Measurements from ENCODE around the gene PHF21A. TPM values are rescaled to one million over a fixed set of nuclear protein-coding genes. Genes with fewer than 3 reads are reported as not detected.

Gene PHF21A
- total RNA-seq, 4 donors from 2014 or later = 11.2 to 22.3 (median 15.9) TPM

DNA sequence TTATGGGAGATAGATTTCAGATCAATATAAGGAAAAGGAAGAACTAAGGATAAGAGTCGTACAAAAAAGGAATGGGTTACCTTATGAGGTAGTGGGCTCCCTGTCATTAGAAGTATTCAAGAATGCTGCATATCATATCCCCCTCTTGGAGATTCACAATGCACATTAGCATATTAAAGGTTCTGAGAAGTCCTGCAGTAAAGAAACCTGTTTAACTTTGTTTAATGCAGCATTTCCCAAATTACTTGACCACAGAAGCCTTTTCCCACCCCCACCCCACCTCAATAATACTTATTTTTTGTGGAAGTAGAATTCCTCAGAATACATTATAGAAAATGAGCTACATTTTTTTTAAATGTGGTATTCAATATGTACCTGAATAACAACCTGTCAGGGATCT, 30.9 kb downstream of the PHF21A start:
- Histone ChIP-seq H3K36me3 (peaks cover 0 to 31% (median 0%) of the 10 kb centered on the region in 3 donors), H3K27ac (no peak overlapping the region), H3K27me3 (no peaks in the 10 kb centered on the region), H3K4me3 (no peak overlapping the region), H3K4me1 (peaks cover 0 to 13% (median 0%) of the 10 kb centered on the region in 3 donors), H3K9me3 (no peaks in the 10 kb centered on the region)
- intact Hi-C loops (cut with DNase I) = no loop called here
- TF ChIP-seq POLR2A (IDR thresholded peaks at IDR 0.05) (no peak), CTCF (IDR thresholded peaks at IDR 0.05) (no peak)
- no peak for DNase-seq
- whole genome bisulfite sequencing, 2 donors = 78 to 89% methylated on average over 1 of the region's 1 CpG

DNA sequence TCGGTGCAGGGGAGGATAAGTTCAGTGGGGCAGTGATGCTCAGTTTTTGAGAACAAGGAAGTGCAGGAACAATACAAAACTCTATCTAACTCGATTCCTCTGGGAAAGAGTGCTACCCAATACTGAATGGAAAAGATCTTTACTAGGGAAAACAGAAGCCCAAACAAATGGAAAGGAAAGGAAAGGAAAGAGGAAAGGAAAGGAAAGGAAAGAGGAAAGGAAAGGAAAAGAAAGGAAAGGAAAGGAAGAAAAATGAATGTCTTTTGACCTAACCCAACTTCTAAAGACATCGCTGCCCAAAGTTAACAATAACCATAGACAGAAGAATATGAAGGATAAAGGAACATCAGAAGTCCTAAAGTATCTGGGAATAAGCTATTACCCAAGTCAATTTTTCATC, 41.6 kb downstream of the PHF21A start:
- Histone ChIP-seq H3K9me3 (no peaks in the 10 kb centered on the region), H3K4me3 (no peak overlapping the region), H3K4me1 (peaks cover 0 to 18% (median 0%) of the 10 kb centered on the region in 3 donors), H3K27ac (no peak overlapping the region), H3K36me3 (peaks cover 0 to 61% (median 0%) of the 10 kb centered on the region in 3 donors), H3K27me3 (no peaks in the 10 kb centered on the region)
- no peak for TF ChIP-seq POLR2A (IDR thresholded peaks at IDR 0.05)
- no peak for TF ChIP-seq CTCF (IDR thresholded peaks at IDR 0.05)
- DNase-seq = no peak
- 78 to 96% methylated on average over 2 to 3 of the region's 3 CpGs for WGBS, 2 donors
- intact Hi-C loops (cut with DNase I) = no loop called here

GRCh38 chr11:46075928-46076327, 45.3 kb downstream of the PHF21A start:
- TF ChIP-seq POLR2A (IDR thresholded peaks at IDR 0.05) = no peak
- TF ChIP-seq CTCF (IDR thresholded peaks at IDR 0.05) = peak in 4 of 6 experiments; percentile 5 to 53 (median 27)
- H3K4me1 ChIP-seq = peaks cover 0 to 36% (median 6%) of the 10 kb centered on the region in 3 donors
- H3K36me3 ChIP-seq = peaks cover 0 to 45% (median 0%) of the 10 kb centered on the region in 3 donors
- no peaks in the 10 kb centered on the region for H3K9me3 ChIP-seq
- WGBS, 2 donors = 93 to 94% methylated on average over 2 of the region's 2 CpGs
- H3K27me3 ChIP-seq = no peaks in the 10 kb centered on the region
- peak overlapping the region in 2 of 4 donors; percentile 43 to 60 for H3K27ac ChIP-seq
- DNase-seq = no peak
- H3K4me3 ChIP-seq = no peak overlapping the region
- intact Hi-C loops (cut with DNase I) = no loop called here

- Histone ChIP-seq H3K27ac (peak overlapping the region; percentile 43 to 60 (median 52)), H3K9me3 (no peaks in the 10 kb centered on the region), H3K4me3 (no peak overlapping the region), H3K4me1 (peaks cover 0 to 43% (median 11%) of the 10 kb centered on the region in 3 donors), H3K27me3 (no peaks in the 10 kb centered on the region), H3K36me3 (peaks cover 0 to 38% (median 0%) of the 10 kb centered on the region in 3 donors)
- DNase-seq = no peak
- no peak for TF ChIP-seq POLR2A (IDR thresholded peaks at IDR 0.05)
- TF ChIP-seq CTCF (IDR thresholded peaks at IDR 0.05) = peak in 1 of 6 experiments; percentile 8
- intact Hi-C loops (cut with DNase I) = no loop called here
- WGBS, 2 donors = 38 to 39% methylated on average over 5 of the region's 5 CpGs
Observed at GRCh38 chr11:46075168-46075567, 46.1 kb downstream of the PHF21A start.

DNA sequence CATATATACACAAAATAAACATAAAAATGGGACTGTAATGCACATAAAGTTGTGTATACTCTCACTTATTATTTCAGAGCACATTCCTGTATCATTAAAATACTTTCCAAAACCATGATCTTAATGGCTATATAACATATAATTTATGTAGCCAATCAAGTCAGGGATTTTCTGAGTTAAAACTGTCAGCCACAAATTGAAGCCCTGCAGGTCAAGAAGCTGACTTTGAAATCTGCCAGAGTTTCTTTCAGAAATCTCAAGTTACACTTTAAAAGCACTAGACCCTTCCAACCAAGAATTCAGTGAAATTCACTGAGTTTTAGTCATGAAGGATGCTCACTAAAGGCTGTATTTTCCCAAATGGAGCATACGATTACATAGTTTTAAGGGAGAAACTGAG, 47.6 kb downstream of the PHF21A start:
- H3K27ac ChIP-seq = no peak overlapping the region
- intact Hi-C loops (cut with DNase I) = no loop called here
- H3K36me3 ChIP-seq = peaks cover 0 to 28% (median 0%) of the 10 kb centered on the region in 3 donors
- DNase-seq = no peak
- H3K4me3 ChIP-seq = no peak overlapping the region
- H3K27me3 ChIP-seq = no peaks in the 10 kb centered on the region
- peaks cover 0 to 58% (median 11%) of the 10 kb centered on the region in 3 donors for H3K4me1 ChIP-seq
- WGBS, 2 donors = 95% methylated on average over 1 of the region's 1 CpG
- no peaks in the 10 kb centered on the region for H3K9me3 ChIP-seq
- TF ChIP-seq POLR2A (IDR thresholded peaks at IDR 0.05) (no peak), CTCF (IDR thresholded peaks at IDR 0.05) (no peak)
